ENCODE measurements around the gene RPS6KL1.
A peak's percentile ranks its signal among the peaks of the same experiment; 100 is the strongest.

RPS6KL1 gene

DNA sequence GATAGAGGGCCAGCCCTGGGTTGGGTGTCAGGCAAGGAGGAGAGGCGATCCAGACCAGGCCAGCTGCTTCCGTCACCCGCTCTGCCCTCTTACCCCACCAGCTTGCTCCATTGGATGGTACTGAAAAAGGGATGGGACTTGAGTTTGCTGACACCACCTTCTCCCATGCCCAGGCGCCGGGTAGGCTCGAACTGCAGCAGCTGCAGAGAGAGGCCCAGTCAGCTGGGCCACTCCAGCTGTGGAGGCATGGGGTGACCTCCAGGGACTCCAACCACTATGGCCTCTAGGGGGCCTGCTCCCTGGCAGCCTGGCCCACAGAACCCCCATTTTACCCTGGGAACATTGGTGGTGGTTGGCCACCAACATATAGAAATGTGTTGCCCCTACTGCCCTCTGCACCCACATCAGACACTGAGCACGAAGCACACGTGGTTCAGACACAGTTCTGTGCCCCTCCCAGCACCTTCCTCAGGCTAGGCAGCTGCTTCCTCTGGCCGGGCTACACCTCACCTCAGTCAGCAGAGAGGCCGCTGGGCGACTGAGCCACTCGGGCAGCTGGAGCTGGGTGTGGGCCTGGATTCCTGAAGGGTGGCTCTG is 16.0 kb downstream of the RPS6KL1 start:
- peak overlapping the region; percentile 18 for H3K27ac ChIP-seq
- CTCF ChIA-PET = interaction anchor here (0.6 to 1.4 kb wide), 5 partner anchors 113 to 390 kb away, joined by 3 to 5 read pairs (median 4); no protein-coding TSS in a partner anchor
- DNase-seq (ENCODE audit: low spot score) = no peak
- POLR2A ChIA-PET (ENCODE audit: low non-redundant PET) = no interaction called here
- TF ChIP-seq, protein P1, sequence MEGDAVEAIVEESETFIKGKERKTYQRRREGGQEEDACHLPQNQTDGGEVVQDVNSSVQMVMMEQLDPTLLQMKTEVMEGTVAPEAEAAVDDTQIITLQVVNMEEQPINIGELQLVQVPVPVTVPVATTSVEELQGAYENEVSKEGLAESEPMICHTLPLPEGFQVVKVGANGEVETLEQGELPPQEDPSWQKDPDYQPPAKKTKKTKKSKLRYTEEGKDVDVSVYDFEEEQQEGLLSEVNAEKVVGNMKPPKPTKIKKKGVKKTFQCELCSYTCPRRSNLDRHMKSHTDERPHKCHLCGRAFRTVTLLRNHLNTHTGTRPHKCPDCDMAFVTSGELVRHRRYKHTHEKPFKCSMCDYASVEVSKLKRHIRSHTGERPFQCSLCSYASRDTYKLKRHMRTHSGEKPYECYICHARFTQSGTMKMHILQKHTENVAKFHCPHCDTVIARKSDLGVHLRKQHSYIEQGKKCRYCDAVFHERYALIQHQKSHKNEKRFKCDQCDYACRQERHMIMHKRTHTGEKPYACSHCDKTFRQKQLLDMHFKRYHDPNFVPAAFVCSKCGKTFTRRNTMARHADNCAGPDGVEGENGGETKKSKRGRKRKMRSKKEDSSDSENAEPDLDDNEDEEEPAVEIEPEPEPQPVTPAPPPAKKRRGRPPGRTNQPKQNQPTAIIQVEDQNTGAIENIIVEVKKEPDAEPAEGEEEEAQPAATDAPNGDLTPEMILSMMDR (conservative IDR thresholded peaks at IDR 0.05; ENCODE audit: low read depth) = no peak

- peak overlapping the region; percentile 34 for H3K27ac ChIP-seq
- TF ChIP-seq, protein P1 (conservative IDR thresholded peaks at IDR 0.05; ENCODE audit: low read depth) = peak; percentile 90
- CTCF ChIA-PET = interaction anchor here (0.6 to 2.0 kb wide), 32 partner anchors 9 to 740 kb away, joined by 3 to 28 read pairs (median 4); partner anchors contain the start of genes EIF2B2 and RPS6KL1
- POLR2A ChIA-PET (ENCODE audit: low non-redundant PET) = no interaction called here
- peak; percentile 58 for DNase-seq (ENCODE audit: low spot score)
Measured at GRCh38 chr14:74905595-74906142, 17.4 kb downstream of the RPS6KL1 start.

DNA sequence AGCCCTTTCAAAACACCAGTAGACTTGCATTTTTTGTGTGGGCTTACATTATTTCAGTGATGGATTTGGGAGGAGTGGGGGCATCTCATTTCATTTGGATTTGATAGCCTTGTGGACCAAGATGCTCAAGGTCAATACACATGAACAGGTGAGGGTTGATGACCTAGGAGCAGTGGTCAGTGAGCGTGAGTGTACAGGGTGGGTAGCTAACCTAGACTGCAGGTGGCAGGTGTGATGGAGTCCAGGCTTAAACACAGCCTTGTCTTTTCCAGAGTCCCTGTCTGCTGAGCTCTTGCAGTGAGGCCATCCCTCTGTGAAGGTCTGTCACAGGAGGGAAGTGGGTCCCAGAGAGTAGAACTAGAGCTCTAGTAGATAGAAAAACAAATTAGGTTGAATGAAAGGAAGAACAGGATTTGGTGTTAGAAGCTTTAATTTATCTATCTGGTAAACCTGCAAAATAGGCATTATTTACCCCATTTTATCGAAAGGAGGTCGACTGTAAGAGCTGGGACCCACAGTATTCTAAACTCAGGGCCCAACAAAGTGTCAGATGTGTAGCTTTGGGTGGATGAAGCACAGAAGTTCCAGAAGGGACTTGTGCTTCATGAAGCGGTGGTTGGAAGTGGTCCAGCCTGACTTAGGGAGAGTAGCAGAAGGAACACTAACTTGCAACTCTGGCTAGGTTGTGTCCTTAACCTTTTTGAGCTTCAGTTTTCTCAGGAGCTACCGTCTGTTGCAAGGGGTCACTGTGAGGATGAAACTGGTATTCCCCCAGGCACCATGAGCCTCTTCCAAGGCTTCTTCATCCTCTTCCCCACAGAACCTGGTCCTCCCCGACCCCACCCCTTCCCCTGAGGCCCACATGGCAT is 18.2 kb downstream of the RPS6KL1 start:
- TF ChIP-seq, protein P1 (conservative IDR thresholded peaks at IDR 0.05; ENCODE audit: low read depth) = no peak
- ChIA-PET POLR2A (ENCODE audit: low non-redundant PET) (interaction anchor here (0.6 kb wide), 1 partner anchor 22 kb away, joined by 4 read pairs; no protein-coding TSS in a partner anchor), CTCF (interaction anchor here (0.7 to 2.0 kb wide), 12 partner anchors 11 to 415 kb away, joined by 3 to 28 read pairs (median 4); partner anchors contain the start of gene RPS6KL1)
- no peak for DNase-seq (ENCODE audit: low spot score)
- peak overlapping the region; percentile 34 for H3K27ac ChIP-seq

DNA sequence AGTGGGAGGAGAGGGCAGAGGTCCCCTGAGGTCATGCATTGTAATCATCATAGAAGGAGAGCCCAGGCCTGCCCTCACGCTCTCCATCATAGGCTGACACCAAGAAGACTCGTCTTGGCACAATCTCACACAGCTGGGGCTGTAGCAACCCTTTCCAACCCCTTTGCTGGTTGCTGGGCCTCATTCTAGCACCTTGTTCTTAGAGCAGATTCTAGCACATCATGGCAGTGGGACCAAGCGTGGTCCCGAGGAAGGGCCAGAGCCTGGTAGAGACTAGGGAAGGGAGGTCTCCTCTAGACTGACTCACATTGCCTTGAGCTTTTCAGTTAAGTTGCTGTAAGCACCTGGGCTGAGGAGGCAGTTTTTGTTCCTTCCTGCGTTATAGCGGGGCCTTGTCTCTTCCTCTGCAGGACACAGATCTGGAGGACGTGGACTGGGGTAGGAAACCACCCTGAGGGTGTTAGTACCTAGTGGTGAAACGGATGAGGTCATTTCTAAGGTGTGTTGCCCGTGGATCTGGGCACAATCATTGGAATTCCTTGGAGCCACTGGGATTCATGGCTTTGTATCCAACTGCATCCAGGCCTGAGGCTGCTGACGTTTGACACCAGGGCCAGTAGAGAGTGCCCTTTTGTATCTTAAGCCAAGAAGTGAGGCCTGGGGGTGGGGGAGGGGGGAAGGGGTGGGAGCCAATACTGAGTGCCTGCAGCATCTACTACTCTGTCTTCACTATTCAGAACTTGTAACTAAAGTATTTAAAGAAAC is 19.9 kb downstream of the RPS6KL1 start:
- POLR2A ChIA-PET (ENCODE audit: low non-redundant PET) = no interaction called here
- TF ChIP-seq, protein P1 (conservative IDR thresholded peaks at IDR 0.05; ENCODE audit: low read depth) = no peak
- peak overlapping the region; percentile 23 for H3K27ac ChIP-seq
- CTCF ChIA-PET = no interaction called here
- no peak for DNase-seq (ENCODE audit: low spot score)

- ChIA-PET POLR2A (ENCODE audit: low non-redundant PET) (no interaction called here), CTCF (no interaction called here)
- DNase-seq (ENCODE audit: low spot score) = no peak
- TF ChIP-seq, protein P1 (conservative IDR thresholded peaks at IDR 0.05; ENCODE audit: low read depth) = no peak
- H3K27ac ChIP-seq = no peak overlapping the region
Measured at GRCh38 chr14:74898694-74899093, 24.4 kb downstream of the RPS6KL1 start.

GRCh38 chr14:74898083-74898482 is 25.0 kb downstream of the RPS6KL1 start:
- ChIA-PET POLR2A (ENCODE audit: low non-redundant PET) (no interaction called here), CTCF (interaction anchor here (1.0 kb wide), 1 partner anchor 15 kb away, joined by 8 read pairs; no protein-coding TSS in a partner anchor)
- H3K27ac ChIP-seq = no peak overlapping the region
- TF ChIP-seq, protein P1 (conservative IDR thresholded peaks at IDR 0.05; ENCODE audit: low read depth) = no peak
- no peak for DNase-seq (ENCODE audit: low spot score)

Data from RWPE1 (cell line).